ENCODE measurements around the gene JAK2. TPM values are rescaled to one million over a fixed set of nuclear protein-coding genes. Genes with fewer than 3 reads are reported as not detected.

Gene JAK2
- total RNA-seq, 4 donors from 2014 or later = 20.7 to 40.4 (median 22.6) TPM

DNA sequence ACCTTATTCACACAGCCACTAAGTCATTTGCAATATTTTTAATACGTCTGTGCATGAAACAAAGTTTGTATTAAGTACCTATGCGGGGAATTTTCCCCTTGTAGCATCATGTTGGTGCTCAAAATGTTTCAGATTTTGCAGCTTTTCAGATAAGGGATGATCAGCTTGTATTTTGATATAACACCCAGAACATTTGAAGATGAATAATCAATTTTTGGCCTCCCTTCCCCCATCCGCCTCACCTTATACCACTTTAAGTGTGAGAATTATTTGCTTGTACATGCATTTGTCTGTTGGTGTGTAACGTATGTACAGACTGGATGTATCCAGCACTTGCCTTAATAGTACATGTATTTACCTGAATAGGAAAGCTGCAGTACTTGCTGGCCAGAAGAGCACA lies 1.7 kb downstream of the JAK2 start:
- Histone ChIP-seq H3K4me3 (peak overlapping the region in 2 of 4 donors; percentile 85 to 95), H3K36me3 (peaks cover 0 to 1% (median 0%) of the 10 kb centered on the region in 3 donors), H3K9me3 (no peaks in the 10 kb centered on the region), H3K4me1 (peaks cover 0 to 27% (median 2%) of the 10 kb centered on the region in 4 donors), H3K27ac (no peak overlapping the region), H3K27me3 (no peaks in the 10 kb centered on the region)
- DNase-seq = no peak
- TF ChIP-seq, protein P1, sequence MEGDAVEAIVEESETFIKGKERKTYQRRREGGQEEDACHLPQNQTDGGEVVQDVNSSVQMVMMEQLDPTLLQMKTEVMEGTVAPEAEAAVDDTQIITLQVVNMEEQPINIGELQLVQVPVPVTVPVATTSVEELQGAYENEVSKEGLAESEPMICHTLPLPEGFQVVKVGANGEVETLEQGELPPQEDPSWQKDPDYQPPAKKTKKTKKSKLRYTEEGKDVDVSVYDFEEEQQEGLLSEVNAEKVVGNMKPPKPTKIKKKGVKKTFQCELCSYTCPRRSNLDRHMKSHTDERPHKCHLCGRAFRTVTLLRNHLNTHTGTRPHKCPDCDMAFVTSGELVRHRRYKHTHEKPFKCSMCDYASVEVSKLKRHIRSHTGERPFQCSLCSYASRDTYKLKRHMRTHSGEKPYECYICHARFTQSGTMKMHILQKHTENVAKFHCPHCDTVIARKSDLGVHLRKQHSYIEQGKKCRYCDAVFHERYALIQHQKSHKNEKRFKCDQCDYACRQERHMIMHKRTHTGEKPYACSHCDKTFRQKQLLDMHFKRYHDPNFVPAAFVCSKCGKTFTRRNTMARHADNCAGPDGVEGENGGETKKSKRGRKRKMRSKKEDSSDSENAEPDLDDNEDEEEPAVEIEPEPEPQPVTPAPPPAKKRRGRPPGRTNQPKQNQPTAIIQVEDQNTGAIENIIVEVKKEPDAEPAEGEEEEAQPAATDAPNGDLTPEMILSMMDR (IDR thresholded peaks at IDR 0.05) = no peak
- no peak for TF ChIP-seq POLR2A (IDR thresholded peaks at IDR 0.05)

DNA sequence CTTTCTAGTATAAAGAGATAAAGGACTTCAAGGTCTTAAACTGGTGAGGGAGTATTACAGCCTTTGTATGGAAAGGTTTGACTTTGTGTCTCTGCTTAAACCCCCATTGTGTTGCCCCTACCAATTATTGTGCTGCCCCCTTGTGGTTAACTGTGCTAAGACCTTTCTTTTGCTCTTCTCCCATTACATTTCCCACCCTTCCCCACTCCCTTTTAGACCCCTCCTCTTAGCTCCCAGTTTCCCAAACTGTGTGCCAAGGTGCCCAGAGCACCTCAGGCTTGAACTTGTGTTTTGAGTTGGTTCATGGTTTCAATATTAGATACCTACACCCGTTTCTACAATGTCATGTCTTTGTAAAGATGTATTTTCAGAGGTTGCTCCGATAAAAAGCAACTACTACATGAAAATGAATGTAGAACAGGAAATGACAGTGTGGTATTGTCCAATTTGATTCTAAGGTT lies 2.9 kb downstream of the JAK2 start:
- peak in 2 of 3 donors; percentile 53 to 68 for DNase-seq
- Histone ChIP-seq H3K36me3 (peaks cover 0 to 13% (median 0%) of the 10 kb centered on the region in 3 donors), H3K27me3 (no peaks in the 10 kb centered on the region), H3K9me3 (peaks cover 0 to 4% (median 0%) of the 10 kb centered on the region in 4 donors), H3K27ac (no peak overlapping the region), H3K4me3 (peak overlapping the region in 2 of 4 donors; percentile 14 to 28), H3K4me1 (peaks cover 0 to 27% (median 2%) of the 10 kb centered on the region in 4 donors)
- TF ChIP-seq, protein P1 (IDR thresholded peaks at IDR 0.05) = peak; percentile 67 to 84 (median 73)
- no peak for TF ChIP-seq POLR2A (IDR thresholded peaks at IDR 0.05)

DNA sequence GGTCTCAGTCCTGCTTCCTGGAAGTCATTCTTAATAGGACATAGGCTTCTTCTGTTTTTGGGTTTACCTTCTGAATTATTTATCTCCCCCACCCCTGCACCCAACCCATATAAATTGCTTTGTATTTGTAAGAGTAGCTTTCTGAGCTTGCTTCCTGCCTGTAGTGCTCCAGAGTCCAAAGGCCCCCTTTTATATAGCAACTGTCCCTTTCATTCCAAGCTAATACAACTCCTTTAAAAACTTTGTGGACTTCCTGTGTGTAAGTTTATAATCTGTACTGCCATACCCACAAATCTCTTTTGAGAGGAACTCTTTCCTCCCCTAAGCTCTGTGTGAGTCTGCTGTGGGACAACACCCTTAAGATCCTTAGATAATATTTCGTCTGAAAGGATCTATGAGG lies 7.8 kb downstream of the JAK2 start:
- H3K4me3 ChIP-seq = no peak overlapping the region
- no peaks in the 10 kb centered on the region for H3K27me3 ChIP-seq
- H3K36me3 ChIP-seq = peaks cover 0 to 21% (median 0%) of the 10 kb centered on the region in 3 donors
- DNase-seq = no peak
- TF ChIP-seq, protein P1 (IDR thresholded peaks at IDR 0.05) = no peak
- no peak for TF ChIP-seq POLR2A (IDR thresholded peaks at IDR 0.05)
- H3K27ac ChIP-seq = no peak overlapping the region
- peaks cover 0 to 5% (median 1%) of the 10 kb centered on the region in 4 donors for H3K4me1 ChIP-seq
- peaks cover 0 to 4% (median 0%) of the 10 kb centered on the region in 4 donors for H3K9me3 ChIP-seq

- Histone ChIP-seq H3K27ac (no peak overlapping the region), H3K9me3 (peaks cover 0 to 4% (median 0%) of the 10 kb centered on the region in 4 donors), H3K4me1 (no peaks in the 10 kb centered on the region), H3K4me3 (no peak overlapping the region), H3K36me3 (peaks cover 0 to 21% (median 0%) of the 10 kb centered on the region in 3 donors), H3K27me3 (no peaks in the 10 kb centered on the region)
- TF ChIP-seq, protein P1 (IDR thresholded peaks at IDR 0.05) = no peak
- TF ChIP-seq POLR2A (IDR thresholded peaks at IDR 0.05) = no peak
- DNase-seq = no peak
These were observed 9.3 kb downstream of the JAK2 start for GRCh38 chr9:4994166-4994890.

DNA sequence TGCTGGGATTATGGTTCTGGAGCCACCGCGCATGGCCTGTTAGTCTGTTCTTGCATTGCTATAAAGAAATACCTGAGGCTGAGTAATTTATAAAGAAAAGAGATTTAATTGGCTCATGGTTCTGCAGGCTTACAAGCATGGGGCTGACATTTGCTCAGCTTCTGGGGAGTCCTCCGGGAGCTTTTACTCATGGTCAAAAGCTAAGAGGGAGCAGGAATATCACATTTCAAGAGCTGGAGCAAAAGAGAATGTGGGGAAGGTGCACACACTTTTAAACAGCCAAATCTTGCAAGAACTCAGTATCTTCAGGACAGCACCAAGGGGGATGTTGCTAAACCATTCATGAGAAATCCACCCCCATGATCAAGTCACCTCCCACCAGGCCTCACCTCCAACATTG lies 12.1 kb downstream of the JAK2 start:
- no peak overlapping the region for H3K4me3 ChIP-seq
- peaks cover 0 to 16% (median 0%) of the 10 kb centered on the region in 3 donors for H3K36me3 ChIP-seq
- H3K9me3 ChIP-seq = peaks cover 0 to 4% (median 0%) of the 10 kb centered on the region in 4 donors
- H3K4me1 ChIP-seq = no peaks in the 10 kb centered on the region
- TF ChIP-seq, protein P1 (IDR thresholded peaks at IDR 0.05) = no peak
- TF ChIP-seq POLR2A (IDR thresholded peaks at IDR 0.05) = no peak
- DNase-seq = no peak
- no peak overlapping the region for H3K27ac ChIP-seq
- no peaks in the 10 kb centered on the region for H3K27me3 ChIP-seq
